DND-41 (cell line): ENCODE results near the gene ARL5A.

ENCODE experiments used
- ATAC-seq: fragments of 200-7000 bp; cut with Tn5 transposase; 3 replicates; pipeline ENCODE4 v1.9.1; 2021; ENCODE audit warnings: low read depth; ENCODE audit not compliant: insufficient read depth
- DNase-seq: peaks from one replicate; pipeline ENCODE4 v3.0.0-alpha.2; 2020
- H2AFZ ChIP-seq: 2 replicates; pipeline ENCODE4 v1.6.0; 2012; ENCODE audit warnings: low read depth, low read length
- H3K27ac ChIP-seq: 2 replicates; pipeline ENCODE4 v1.5.1; 2012; ENCODE audit warnings: low read length, inconsistent platforms
- H3K27me3 ChIP-seq: fragments of 200-600 bp; sonication (generic); 2 replicates; pipeline ENCODE4 v1.6.0; 2012; ENCODE audit warnings: low read length, mild to moderate bottlenecking, inconsistent platforms; ENCODE audit not compliant: insufficient read depth, poor library complexity
- H3K36me3 ChIP-seq: 2 replicates; pipeline ENCODE4 v1.5.1; 2012; ENCODE audit warnings: low read length, inconsistent platforms; ENCODE audit not compliant: insufficient read depth
- H3K4me1 ChIP-seq: 2 replicates; pipeline ENCODE4 v1.5.1; 2012; ENCODE audit warnings: mild to moderate bottlenecking, low read length; ENCODE audit not compliant: insufficient read depth
- H3K4me2 ChIP-seq: 2 replicates; pipeline ENCODE4 v1.6.0; 2012; ENCODE audit warnings: mild to moderate bottlenecking, moderate library complexity, low read length, inconsistent platforms; ENCODE audit not compliant: insufficient read depth
- H3K4me3 ChIP-seq, 2 experiments: fragments of 200-600 bp in 1 of 2; shearing (Covaris generic) in 1 of 2; 2 replicates each; pipeline ENCODE4 v1.5.1; 2012 to 2016; ENCODE audit warnings: inconsistent platforms in 2 of 2, low read length in 2 of 2, mild to moderate bottlenecking in 2 of 2, low read depth in 1 of 2, moderate library complexity in 1 of 2
- H3K79me2 ChIP-seq: 2 replicates; pipeline ENCODE4 v1.6.0; 2012; ENCODE audit warnings: low read length, inconsistent platforms; ENCODE audit not compliant: insufficient read depth
- H3K9ac ChIP-seq: 2 replicates; pipeline ENCODE4 v1.6.0; 2012; ENCODE audit warnings: low read depth, mild to moderate bottlenecking, inconsistent platforms, low read length, moderate library complexity
- H3K9me3 ChIP-seq: 2 replicates; pipeline ENCODE4 v1.5.1; 2012; ENCODE audit warnings: low read length, moderate library complexity, mild to moderate bottlenecking, inconsistent platforms; ENCODE audit not compliant: insufficient read depth, severe bottlenecking
- H4K20me1 ChIP-seq: 2 replicates; pipeline ENCODE4 v1.6.0; 2012; ENCODE audit warnings: low read length; ENCODE audit not compliant: insufficient read depth
- EZH2 ChIP-seq: IDR thresholded peaks from 3 replicates; pipeline ENCODE4 v1.6.1; 2012; ENCODE audit warnings: borderline replicate concordance, low read depth, mild to moderate bottlenecking, moderate library complexity, low read length, inconsistent platforms; ENCODE audit not compliant: severe bottlenecking
- TF ChIP-seq, protein P1 (sequence below): IDR thresholded peaks from 2 replicates; pipeline ENCODE4 v1.5.1; 2012; ENCODE audit warnings: borderline replicate concordance, low read length, moderate library complexity, mild to moderate bottlenecking; ENCODE audit not compliant: poor library complexity, severe bottlenecking; ENCODE audit errors: extremely low read depth

Gene ARL5A

GRCh38 chr2:151777935-151778334 is 50.3 kb downstream of the ARL5A start:
- H3K27me3 ChIP-seq = no peaks in the 10 kb centered on the region
- no peak for TF ChIP-seq EZH2
- TF ChIP-seq, protein P1, sequence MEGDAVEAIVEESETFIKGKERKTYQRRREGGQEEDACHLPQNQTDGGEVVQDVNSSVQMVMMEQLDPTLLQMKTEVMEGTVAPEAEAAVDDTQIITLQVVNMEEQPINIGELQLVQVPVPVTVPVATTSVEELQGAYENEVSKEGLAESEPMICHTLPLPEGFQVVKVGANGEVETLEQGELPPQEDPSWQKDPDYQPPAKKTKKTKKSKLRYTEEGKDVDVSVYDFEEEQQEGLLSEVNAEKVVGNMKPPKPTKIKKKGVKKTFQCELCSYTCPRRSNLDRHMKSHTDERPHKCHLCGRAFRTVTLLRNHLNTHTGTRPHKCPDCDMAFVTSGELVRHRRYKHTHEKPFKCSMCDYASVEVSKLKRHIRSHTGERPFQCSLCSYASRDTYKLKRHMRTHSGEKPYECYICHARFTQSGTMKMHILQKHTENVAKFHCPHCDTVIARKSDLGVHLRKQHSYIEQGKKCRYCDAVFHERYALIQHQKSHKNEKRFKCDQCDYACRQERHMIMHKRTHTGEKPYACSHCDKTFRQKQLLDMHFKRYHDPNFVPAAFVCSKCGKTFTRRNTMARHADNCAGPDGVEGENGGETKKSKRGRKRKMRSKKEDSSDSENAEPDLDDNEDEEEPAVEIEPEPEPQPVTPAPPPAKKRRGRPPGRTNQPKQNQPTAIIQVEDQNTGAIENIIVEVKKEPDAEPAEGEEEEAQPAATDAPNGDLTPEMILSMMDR = no peak
- H3K36me3 ChIP-seq = 0 out of 2 replicates have a peak, but pooled peaks cover 4% of the 10 kb centered on the region
- H4K20me1 ChIP-seq = no peaks in the 10 kb centered on the region
- no peak overlapping the region for H3K4me3 ChIP-seq
- no peak for DNase-seq
- H3K4me2 ChIP-seq = no peak overlapping the region
- H2AFZ ChIP-seq = no peak overlapping the region
- no peaks in the 10 kb centered on the region for H3K4me1 ChIP-seq
- no peak for ATAC-seq
- H3K9ac ChIP-seq = no peak overlapping the region
- H3K79me2 ChIP-seq = no peaks in the 10 kb centered on the region
- no peaks in the 10 kb centered on the region for H3K9me3 ChIP-seq
- H3K27ac ChIP-seq = no peak overlapping the region

- ATAC-seq (no peak; the same call in 2 of the 3 replicates), DNase-seq (no peak)
- Histone ChIP-seq H3K36me3 (0 out of 2 replicates have a peak, but pooled peaks cover 4% of the 10 kb centered on the region), H3K79me2 (no peaks in the 10 kb centered on the region), H3K4me3 (no peak overlapping the region), H3K9ac (no peak overlapping the region), H3K4me2 (no peak overlapping the region), H3K9me3 (no peaks in the 10 kb centered on the region), H4K20me1 (no peaks in the 10 kb centered on the region), H2AFZ (no peak overlapping the region), H3K27ac (no peak overlapping the region), H3K27me3 (no peaks in the 10 kb centered on the region), H3K4me1 (no peaks in the 10 kb centered on the region)
- no peak for TF ChIP-seq EZH2
These were observed 50.7 kb downstream of the ARL5A start for GRCh38 chr2:151777487-151777886.

GRCh38 chr2:151776367-151776766 is 51.9 kb downstream of the ARL5A start:
- Histone ChIP-seq H3K27me3 (no peaks in the 10 kb centered on the region), H2AFZ (no peak overlapping the region), H3K9ac (no peak overlapping the region), H3K36me3 (no peaks in the 10 kb centered on the region), H3K4me2 (no peak overlapping the region), H3K9me3 (no peaks in the 10 kb centered on the region), H3K4me1 (no peaks in the 10 kb centered on the region), H4K20me1 (no peaks in the 10 kb centered on the region), H3K4me3 (no peak overlapping the region), H3K79me2 (no peaks in the 10 kb centered on the region), H3K27ac (no peak overlapping the region)
- TF ChIP-seq, protein P1 = no peak
- DNase-seq (no peak), ATAC-seq (no peak)

GRCh38 chr2:151775057-151775740 is 53.0 kb downstream of the ARL5A start:
- Histone ChIP-seq H3K4me2 (no peak overlapping the region), H3K9ac (no peak overlapping the region), H3K27me3 (no peaks in the 10 kb centered on the region), H3K4me1 (no peaks in the 10 kb centered on the region), H4K20me1 (no peaks in the 10 kb centered on the region), H2AFZ (no peak overlapping the region), H3K9me3 (no peaks in the 10 kb centered on the region), H3K4me3 (no peak overlapping the region), H3K79me2 (no peaks in the 10 kb centered on the region), H3K27ac (no peak overlapping the region), H3K36me3 (no peaks in the 10 kb centered on the region)
- TF ChIP-seq, protein P1 = no peak
- no peak for DNase-seq
- no peak for ATAC-seq
